ENCODE measurements around the gene BCKDHA. TPM values are rescaled to one million over a fixed set of nuclear protein-coding genes. Genes with fewer than 3 reads are reported as not detected.

BCKDHA gene
- total and polyA plus RNA-seq, 9 of the 15 experiments (the other 6 are each of a cell fraction or from before 2014, with no cell fraction given), result 4.5 to 52.5 (median 14.1) TPM

DNA sequence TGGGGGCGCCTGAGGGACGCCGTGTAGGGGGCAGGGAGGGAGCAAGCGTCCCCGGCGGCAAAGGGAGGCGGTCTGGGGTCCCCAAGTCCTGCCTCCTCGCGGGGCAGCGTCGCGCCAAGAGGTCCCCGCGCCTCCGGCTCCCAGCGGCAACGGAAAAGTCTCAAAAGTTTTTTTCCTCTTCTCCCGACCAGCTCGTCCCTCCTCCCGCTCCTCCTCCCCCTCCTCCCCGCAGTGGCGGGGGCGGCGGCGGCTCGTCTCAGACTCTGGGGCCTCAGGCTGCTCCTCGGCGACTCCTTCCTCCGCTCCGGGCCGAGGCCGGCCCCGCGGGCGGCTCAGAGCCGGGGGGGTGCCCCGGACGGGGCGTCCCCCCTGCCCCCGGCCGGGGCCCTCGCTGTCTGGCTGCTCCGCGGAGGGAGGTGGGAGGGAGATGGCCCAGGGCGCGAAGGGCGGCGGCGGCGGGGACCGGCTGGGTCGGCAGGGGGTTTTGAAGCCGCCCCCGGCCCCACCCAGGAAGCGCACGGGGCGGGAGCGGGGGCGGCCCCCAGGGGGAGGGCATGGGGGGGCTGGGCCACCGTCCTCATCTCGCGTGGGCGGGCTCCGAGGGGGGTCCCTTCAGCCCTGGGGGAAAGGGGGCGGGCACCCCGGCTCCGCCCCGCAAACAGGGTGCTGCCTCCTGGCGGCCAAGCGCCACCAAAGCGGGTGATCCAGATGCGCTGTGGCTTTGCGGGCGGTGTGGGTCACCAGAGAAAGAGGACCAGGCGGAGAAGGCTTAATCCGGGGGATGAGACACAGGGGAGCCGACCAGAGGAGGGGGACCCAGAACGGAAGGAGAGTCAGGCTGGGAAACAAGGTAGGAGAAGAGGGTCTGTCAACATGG is 43.9 kb upstream of the BCKDHA start, which contains the start of gene TGFB1 (continued):
- TF ChIP-seq PRDM10 (IDR thresholded peaks at IDR 0.05; ENCODE audit: partially characterized antibody) (no peak), ZBTB33 (CRISPR knock-in tag; IDR thresholded peaks at IDR 0.05) (peak; percentile 18; the same call in 1 of the 2 replicates), HINFP (tag; conservative IDR thresholded peaks at IDR 0.05; ENCODE audit: low read depth) (no peak), ILK (tag; IDR thresholded peaks at IDR 0.05; ENCODE audit: borderline replicate concordance, low read depth) (no peak), HIVEP1 (CRISPR knock-in tag; IDR thresholded peaks at IDR 0.05) (no peak), ZHX1 (conservative IDR thresholded peaks at IDR 0.05; ENCODE audit: low read length) (no peak), RBM17 (IDR thresholded peaks at IDR 0.05; ENCODE audit: borderline replicate concordance, low read depth, low read length) (no peak), MECOM (CRISPR knock-in tag; IDR thresholded peaks at IDR 0.05) (no peak), ZC3H8 (IDR thresholded peaks at IDR 0.05) (no peak), GTF2B (IDR thresholded peaks at IDR 0.05; ENCODE audit: extremely low read depth, insufficient read length) (no peak), ZNF408 (CRISPR knock-in tag; IDR thresholded peaks at IDR 0.05; ENCODE audit: low read depth) (no peak)
- TF ChIP-seq, protein P1, sequence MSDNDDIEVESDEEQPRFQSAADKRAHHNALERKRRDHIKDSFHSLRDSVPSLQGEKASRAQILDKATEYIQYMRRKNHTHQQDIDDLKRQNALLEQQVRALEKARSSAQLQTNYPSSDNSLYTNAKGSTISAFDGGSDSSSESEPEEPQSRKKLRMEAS (CRISPR knock-in tag; IDR thresholded peaks at IDR 0.05), result peak; percentile 75

Data from K562 (cell line).